SIG-M5 treated with dmso at 0.1 percent for 504 hours (cell line): Measurements from ENCODE around the gene PLA2G12A.

Source experiments
- DNase-seq: peaks from one replicate; lab custom pipeline; 2025; ENCODE audit not compliant: unreplicated experiment; lab: John Stamatoyannopoulos, UW

PLA2G12A gene

DNA sequence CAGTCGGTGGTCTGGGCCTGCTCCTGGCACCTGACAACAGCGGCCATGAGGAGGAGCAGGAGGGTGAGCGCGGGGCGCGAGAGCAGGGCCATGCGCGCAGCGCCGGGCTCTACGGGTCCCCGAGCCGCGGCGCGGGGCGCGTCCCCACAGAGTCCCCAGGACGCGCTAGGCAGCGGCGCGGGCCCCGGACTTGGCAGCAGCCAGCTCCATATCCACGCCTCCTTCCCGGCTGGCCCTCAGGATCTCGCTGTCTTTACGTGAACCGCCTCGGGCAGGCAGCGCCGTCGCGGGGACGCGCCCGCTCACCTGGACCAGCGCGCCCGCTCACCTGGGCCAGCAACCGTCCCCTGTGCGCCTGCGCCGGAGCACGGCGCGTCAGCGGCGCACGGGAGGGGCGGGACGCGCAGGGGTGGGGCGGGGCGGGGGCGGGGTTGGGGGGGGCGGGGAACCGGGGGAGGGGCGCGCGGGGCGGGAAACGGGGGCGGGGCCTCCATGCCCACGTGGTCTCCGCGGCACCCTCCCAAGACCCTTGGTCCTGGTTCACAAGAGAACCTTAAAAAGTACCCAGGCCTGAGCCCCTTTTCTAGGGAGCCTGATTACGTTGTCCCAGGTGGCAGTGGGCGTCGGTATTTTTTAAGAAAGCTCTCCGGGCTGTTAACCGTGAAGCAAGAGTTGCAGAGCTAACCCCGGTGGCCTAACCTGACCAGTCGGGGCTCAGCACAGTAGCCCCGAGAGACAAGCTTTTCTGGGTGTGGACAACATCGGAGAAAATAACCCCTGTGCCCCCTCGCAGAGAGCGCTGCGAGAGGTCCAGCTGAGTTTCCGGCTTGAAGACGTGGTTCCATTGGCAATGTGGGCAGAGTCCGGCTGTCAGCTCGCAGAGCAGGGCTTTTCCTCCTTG, at the start of gene PLA2G12A:
Gene PLA2G12A (minus strand): TSS at position 353 of the 901 bp plus-strand sequence. CDS start 261 bp downstream, at position 92.
- DNase-seq: peak; percentile 51

DNA sequence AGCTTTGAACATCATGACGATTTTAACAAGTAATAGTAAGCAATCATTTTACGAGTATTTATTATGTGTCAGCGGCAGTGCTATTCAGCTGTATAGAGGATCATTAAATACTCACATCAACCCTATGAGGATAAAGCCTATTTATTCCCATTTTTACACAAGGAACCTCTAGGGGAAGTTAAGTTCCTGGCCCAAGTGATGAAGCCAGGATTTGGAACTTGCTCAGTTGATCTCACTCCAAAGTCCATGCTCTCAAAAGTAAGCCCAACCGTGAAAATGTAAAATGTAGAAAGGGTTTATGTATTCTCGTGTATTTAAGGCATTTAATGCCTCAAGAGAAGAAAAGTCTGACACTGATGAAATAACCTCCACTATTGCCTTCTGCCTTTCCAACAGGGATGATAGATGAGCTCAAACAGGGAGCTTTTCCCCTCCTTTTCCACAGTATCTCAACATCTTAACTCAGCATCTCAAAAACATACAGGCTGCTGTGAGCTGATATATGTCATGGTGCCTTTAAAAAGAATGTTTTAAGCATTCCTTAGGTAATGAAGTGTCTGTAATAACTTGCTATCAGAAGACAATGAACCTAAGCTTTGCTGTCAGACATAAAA, 35.0 kb upstream of the PLA2G12A start:
- DNase-seq: no peak

DNA sequence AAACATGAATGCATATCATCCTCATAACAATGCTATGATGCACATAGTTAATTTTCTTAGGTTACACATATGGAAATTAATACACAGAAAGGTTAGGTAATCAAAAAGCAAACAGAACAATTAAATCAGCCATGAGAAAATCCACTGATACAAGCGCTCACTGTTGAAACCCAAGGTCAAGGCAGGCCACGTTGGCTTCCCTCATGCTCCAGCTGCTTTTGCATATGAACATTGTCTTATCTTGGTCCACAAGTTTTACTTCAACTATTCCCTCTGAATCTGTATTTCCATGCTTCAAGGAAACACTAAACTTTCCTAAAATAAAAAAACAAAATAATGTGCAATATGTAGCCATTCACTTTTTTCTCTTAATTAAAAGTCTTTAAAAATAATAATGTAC, 34.5 kb upstream of the PLA2G12A start:
- no peak for DNase-seq

DNA sequence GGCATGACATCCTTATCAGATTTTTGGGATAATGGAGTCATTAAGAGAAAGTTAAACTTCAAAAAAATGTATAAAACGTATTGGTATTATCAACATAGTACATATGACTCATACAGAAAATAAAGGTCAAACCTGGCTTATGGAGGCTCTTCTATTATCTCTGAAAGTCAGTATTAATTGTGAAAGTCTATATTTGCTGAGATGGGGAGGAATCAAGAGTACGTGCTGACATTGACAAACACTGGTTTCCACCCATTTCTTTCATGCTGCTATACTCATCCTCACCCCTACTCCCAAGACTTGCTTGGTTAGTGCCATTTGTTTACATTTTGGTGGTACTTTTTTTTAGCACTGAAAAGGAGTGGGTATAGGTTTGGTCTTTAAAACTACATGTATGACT, 30.8 kb upstream of the PLA2G12A start:
- DNase-seq: no peak

DNA sequence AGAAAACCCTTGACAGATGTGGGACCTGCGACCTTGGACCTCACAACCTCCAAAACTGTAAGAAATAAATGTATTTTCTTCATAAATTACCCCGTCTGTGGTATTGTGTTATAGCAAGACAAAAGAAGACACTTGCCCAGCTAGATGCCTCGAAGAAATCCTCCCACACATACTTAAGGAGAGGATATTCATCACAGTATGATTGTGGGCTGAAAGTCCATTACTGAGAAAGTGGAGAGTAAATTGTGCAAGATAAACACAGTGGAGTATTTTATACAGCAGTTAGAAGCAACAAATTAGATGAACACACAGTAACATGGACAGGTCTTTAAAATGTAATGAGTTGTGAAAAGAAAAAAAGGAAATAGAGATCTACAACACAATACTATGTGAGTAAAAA, 25.8 kb upstream of the PLA2G12A start:
- no peak for DNase-seq

DNA sequence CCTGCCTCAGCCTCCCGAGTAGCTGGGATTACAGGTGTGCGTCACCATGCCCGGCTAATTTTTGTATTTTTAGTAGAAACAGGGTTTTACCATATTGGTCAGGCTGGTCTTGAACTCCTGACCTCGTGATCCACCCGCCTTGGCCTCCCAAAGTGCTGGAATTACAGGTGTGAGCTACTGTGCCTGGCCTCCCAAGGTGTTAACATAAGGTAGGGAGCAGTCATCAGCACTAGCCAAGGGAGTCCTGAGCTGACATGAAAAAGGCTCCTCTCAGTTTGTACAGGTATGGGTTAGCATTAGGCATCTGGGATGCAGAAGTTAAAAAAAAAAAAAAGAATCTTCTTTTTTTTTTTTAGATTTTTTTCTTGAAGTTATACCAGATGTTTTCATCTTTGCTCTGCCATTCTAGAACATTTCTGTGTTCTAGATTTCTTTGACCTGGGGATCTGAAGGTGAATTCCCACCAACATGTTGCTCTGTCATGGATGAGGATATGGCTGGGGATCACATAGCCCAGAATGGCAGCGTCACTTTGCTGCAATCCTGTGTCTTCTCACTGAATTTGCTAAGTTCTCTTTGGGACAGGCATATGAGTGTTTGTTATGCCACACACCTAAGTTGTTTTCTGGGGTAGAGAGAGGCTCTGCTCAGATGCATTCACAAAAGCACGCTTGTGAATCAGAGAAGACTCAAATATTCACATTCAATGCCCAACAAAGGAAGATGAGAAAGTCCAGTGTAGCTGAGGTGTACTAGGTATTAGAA, 24.4 kb upstream of the PLA2G12A start:
- DNase-seq: no peak

DNA sequence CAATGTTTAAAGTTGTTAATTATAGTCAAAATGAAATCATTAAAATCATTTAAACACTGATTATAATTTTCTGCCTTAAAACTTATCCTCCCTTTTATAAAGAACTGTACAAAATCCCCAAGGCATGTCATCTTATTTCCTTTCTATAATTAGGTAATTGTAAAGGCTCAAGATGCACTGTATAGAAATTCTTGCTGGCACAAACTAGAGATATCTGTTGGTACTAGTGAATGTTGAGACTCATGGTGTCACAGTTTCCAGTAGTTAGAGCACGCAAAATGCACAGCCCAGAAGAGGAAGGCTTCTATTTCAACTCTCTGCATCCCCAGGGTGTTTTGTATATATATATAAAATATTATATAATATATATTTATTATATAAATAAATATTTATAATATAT, 22.7 kb upstream of the PLA2G12A start:
- peak; percentile 26 for DNase-seq

DNA sequence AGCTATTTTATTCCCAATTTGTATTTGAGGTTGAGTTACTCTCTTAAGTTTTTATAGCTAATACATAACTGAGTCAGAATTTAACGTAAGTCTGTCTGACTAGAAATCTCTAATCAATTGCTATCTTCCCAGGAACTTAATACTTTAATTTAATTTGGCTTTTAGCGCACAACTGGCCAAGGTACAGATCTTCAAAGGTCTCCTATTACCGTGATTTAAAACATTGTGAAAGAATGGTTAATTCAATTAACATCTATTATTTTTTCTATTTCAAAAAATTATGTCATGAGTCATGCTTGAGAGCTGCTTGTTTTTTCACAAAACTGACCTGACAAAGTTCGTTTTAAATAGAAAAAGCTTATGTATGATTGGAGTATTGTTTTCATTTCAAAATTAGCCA, 22.0 kb upstream of the PLA2G12A start:
- DNase-seq: no peak

DNA sequence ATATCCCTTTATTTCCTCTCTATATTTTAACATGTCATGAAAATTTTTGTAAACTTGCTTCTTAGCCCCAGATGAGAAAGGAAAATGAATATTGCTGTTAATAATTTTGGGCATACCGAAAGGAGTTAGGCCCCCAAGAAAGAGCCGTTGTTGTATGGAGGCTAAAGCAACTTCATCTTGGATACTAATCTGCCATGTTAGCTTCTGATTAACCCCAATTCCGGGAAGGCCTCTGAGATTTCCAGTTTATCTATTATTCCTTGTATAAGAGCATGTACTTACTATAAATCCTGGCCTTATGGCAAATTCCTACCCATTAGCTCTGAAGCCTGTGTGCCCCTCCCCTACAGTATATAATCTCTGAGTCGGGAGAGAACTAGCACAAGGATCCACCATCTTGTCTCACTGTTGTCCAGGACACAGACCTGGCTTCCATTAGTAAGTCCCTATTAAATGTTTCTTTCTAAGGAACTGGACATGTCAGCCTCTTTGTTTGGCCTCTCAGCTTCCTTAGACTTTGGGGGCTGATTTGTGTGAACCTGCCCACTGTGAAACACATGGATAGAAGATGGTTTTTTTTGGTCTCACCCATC, 20.9 kb upstream of the PLA2G12A start:
- no peak for DNase-seq

DNA sequence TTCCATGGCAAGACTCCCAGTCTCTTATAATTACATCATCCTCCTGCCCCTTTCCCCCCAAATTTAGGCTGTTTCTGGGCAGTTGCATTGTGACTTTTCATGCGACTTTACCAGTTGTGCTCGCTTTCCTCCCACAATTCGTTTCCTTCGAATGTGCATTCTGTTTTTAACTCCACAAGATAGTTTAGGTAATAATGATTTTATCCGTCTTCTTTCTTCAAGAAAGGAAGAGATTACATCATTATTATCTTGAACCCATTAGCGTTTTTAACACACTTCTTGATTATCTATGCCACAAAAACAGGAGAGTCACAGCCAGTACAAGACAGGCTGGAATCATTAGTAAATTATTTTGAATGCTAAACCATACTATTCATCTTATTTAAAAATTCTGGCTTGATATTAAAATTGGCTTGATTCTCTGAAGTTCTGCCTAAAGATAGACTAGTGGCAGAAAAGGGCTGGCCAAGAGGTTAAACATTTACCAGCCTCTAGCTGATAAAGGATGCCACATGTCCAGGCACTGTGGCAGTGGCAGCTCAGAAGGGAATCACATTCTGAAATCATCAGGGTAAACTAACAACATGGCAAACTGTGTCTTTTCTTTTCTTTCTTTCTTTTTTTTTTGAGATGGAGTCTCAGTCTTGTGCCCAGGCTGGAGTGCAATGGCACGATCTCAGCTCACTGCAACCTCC, 19.7 kb upstream of the PLA2G12A start:
- DNase-seq: no peak

DNA sequence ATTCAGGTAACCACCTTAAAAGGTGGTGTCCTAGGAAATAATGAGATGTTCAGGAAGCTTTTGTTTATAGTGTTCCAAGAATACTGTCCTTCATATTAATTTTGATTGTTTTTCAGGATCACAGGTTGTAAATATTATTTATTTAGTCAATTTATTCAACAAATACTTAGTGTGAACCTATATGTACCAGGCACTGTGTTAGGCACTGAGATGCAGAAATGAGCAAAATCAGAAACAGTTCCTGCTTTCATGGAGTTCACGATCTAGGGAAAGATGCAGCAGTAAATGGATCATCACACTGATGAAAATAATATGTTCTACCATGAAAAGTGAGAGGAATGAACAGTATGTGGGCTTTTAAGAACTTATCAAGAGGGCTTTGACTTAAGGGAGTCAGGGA, 18.2 kb upstream of the PLA2G12A start:
- DNase-seq: no peak

DNA sequence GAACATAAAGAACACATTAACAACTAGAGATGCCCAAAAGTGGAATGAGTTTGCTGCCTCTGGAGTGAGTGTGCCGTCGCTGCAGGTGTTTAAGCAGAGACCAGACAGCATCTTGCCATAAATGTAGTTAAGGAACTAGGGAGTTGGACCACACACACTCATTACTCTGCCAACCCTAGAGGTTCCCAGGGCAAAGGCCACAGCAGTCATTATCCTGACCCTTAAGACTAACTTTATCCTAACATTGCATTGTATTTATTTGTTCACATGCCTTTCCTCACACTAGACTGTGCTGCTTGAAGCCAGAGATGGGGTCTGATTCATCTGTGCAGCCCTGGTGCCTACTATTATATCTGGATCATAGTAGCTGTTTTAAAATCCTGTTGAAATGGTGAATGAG, 16.9 kb upstream of the PLA2G12A start:
- DNase-seq: no peak

DNA sequence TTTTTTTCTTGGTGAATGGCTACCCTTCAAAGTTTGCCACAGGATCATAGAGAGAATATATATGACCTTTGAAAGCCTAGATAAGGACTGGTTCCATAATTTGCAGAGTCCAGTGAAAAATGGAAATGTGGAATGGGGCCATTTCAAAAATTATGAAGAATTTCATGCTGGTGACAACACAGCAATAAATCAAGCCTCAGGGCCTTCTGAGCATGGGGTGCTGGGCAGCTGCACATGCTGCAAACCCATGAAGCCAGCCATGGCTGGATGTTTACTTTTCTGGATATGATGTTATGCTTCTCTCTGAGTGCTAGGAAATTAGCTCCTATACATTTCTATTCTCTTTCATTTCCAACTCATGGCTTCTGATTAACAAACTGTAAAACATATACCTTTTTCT, 16.0 kb upstream of the PLA2G12A start:
- DNase-seq: no peak

DNA sequence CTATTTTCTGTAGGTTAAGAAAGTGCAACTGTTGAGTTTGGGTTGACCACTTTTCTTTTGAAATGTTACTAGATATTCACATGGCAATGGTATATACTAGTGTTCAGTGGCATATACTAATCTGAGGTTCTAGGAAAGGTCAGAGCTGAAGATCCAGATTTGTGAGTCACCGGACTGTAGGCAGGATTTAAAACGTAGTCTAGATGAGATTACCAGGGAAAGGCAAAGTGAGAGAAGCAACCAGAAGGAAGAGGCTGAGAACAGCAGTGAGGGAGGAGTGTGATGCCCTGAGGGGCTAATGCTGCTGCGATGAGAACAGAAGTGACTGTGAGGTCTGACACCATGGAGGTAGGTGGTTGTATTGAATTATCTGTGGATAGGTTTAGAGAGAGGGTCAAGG, 9.7 kb upstream of the PLA2G12A start:
- no peak for DNase-seq

DNA sequence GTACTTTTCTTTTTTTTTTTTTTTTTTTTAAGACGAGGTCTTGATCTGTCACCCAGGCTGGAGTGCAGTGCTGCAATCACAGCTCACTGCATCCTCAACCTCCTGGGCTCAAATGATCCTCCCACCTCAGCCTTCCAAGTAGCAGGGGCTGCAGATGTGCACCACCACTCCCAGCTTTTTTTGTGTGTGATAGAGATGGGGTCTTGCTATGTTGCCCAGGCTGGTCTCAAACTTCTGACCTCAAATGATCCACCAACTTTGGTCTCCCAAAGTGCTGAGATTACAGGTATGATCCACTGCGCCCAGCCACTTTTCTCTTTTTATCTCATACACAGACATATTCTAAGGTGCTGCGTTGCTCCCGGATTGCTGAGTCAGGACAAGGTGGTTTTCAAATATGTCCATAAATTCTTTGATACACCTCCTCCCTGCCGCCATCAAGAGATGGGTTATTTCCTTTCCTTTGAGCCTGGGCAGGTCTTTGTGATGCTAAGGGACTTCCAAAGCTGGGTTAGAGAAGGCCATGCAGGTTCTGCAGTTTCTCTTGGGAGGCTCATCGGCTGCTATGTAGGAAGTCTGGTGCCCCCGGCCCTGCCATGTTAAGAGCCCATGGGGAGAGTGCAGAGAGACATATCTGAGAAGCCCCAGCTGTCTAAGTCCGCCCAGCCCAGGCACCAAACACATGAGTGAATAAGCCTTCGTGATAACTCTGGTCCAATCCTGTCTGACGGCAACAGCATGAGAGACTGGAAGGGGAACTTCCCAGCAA, 8.4 kb upstream of the PLA2G12A start:
- DNase-seq: no peak

DNA sequence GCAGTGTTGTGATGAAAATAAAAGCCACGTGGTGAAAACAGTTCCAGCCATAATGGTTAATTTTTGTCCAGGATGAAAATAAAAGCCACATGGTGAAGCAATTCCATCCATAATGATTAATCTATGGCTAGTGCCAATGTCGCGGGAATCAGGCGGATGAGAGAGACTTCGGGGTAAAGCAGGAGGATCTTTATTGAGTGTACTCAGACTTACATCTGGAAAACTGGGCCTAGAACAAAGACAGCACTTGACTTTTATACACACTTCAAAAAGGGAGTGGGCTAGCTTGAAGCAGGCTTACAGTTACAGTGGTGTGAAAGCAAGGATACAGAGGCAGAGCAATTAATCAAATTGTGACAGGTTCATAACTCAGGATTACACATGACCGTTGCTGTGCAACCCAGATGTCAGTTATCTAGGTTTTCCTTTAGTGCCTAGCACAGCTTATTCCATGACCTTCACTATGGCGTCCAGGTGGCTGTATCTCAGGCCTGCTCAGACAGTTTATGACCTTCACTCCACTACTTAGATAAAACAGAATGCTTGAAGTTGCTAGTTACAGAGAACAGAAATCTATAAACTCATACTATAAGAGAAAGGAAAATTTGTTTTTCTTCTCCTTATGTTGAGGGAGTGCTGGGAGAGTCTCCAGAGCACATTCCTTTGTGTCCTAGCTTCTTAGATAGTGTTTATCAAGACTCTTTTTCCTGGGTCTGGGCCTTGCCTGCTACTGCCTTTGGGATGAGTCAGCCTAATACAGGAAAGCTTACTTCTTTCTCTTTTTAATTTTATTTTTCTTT, 5.9 kb upstream of the PLA2G12A start:
- no peak for DNase-seq

DNA sequence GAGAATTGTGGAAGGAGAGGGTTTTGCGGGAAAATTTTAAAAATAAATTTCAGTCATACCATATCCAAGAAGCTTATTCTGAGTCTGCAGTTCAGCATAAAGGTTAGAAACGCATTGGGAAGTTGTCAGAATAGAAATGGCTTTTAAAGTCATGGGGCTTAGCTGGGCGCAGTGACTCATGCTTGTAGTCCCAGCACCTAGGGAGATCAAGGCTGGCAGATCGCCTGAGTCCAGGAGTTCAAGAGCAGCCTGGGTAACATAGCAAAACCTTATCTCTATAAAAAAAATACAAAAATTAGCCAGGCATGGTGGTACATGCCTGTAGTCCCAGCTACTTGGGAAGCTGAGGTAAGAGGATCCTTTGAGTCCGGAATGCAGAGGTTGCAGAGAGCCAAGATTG, 3.9 kb upstream of the PLA2G12A start:
- no peak for DNase-seq

DNA sequence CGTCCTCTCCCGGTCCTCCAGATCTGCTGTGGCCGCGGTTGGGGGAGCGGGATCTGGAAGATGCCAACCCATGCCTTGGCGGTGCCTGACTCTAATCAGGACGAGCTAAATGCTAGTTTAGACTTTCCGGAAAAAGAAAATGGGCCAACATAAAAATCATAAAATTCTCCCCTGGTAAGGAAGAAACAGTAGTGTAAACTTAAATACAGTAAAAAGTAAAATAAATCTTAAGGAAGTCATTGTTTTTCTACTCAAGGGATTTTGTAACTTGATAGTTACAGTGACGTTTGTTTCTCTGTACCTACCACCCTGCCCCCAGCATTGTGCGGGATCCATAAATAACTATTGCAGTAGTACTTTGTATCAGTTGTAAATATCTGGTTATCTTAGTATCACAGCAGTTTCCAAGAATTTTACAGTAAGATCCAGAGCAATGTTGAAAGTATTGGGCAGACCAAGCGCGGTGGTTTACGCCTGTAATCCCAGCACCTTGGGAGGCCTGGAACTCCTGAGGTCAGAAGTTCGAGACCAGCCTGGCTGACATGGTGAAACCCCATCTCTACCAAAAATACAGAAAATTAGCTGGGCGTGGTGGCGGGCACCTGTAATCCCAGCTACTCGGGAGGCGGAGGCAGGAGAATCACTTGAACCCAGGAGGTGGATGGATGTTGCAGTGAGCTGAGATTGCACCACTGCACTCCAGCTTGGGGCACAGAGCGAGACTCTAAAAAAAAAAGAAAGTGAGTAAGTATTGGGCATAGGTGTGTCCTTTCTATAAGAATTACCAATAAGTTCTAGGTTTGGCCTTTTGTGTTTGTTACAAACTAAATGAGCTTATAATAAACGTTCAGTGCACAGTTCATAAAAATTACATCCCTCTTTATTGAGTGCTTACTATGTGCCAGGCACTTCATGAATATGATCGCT, 1.0 kb upstream of the PLA2G12A start:
- no peak for DNase-seq
